Renal pelvis (tissue), 4 donors: ENCODE results near the gene GALNT12. TPM values are rescaled to one million over a fixed set of nuclear protein-coding genes. Genes with fewer than 3 reads are reported as not detected.

Source experiments
- DNase-seq: peaks from one replicate; pipeline ENCODE4 v3.0.0-alpha.2; 2013
- polyA plus RNA-seq, 3 donors: library from polyadenylated mRNA; unstranded; fragments of 120-200 nt; gene quantifications; one replicate each; pipeline ENCODE4 v1.2.1, GENCODE V29; 2013; ENCODE audit not compliant: insufficient read length in 3 of 3

Gene GALNT12
- polyA plus RNA-seq, 3 donors, result 8.3 to 9.9 (median 9.2) TPM

GRCh38 chr9:98830554-98830953 is 23.1 kb downstream of the GALNT12 start:
- no peak for DNase-seq

GRCh38 chr9:98831696-98832095 is 24.2 kb downstream of the GALNT12 start:
- peak; percentile 48 for DNase-seq

- DNase-seq, result no peak
Observed at GRCh38 chr9:98832768-98833089, 25.3 kb downstream of the GALNT12 start.

GRCh38 chr9:98833090-98833956 is 25.9 kb downstream of the GALNT12 start:
- no peak for DNase-seq

- no peak for DNase-seq
Observed at GRCh38 chr9:98834386-98834785, 26.9 kb downstream of the GALNT12 start.

GRCh38 chr9:98836206-98836605 is 28.7 kb downstream of the GALNT12 start:
- no peak for DNase-seq

- no peak for DNase-seq
Observed at GRCh38 chr9:98837516-98837915, 30.0 kb downstream of the GALNT12 start.

- DNase-seq, result no peak
Observed at GRCh38 chr9:98838155-98838867, 30.8 kb downstream of the GALNT12 start.

- no peak for DNase-seq
Observed at GRCh38 chr9:98838868-98839565, 31.5 kb downstream of the GALNT12 start.

GRCh38 chr9:98839724-98840123 is 32.3 kb downstream of the GALNT12 start:
- no peak for DNase-seq

- DNase-seq, result no peak
Observed at GRCh38 chr9:98842510-98842909, 35.0 kb downstream of the GALNT12 start.

- DNase-seq, result no peak
Observed at GRCh38 chr9:98846081-98846480, 38.6 kb downstream of the GALNT12 start.

- no peak for DNase-seq
Observed at GRCh38 chr9:98846879-98847278, 39.4 kb downstream of the GALNT12 start.

- DNase-seq, result peak; percentile 81
Observed at GRCh38 chr9:98848450-98849149, 41.1 kb downstream of the GALNT12 start.

- no peak for DNase-seq
Observed at GRCh38 chr9:98849563-98849962, 42.1 kb downstream of the GALNT12 start.

- DNase-seq, result no peak
Observed at GRCh38 chr9:98850851-98851729, 43.6 kb downstream of the GALNT12 start.

- no peak for DNase-seq
Observed at GRCh38 chr9:98851730-98852459, 44.4 kb downstream of the GALNT12 start.

- DNase-seq, result no peak
Observed at GRCh38 chr9:98852460-98852734, 44.9 kb downstream of the GALNT12 start.

- DNase-seq, result no peak
Observed at GRCh38 chr9:98852961-98853360, 45.5 kb downstream of the GALNT12 start.

GRCh38 chr9:98854266-98854665 is 46.8 kb downstream of the GALNT12 start:
- DNase-seq, result no peak

- no peak for DNase-seq
Observed at GRCh38 chr9:98855592-98855991, 48.1 kb downstream of the GALNT12 start.
